ENCODE results near the gene DISP3.

DISP3 gene

GRCh38 chr1:11450310-11450709, 28.6 kb upstream of the DISP3 start:
- no peak overlapping the region for H2BK15ac ChIP-seq (ENCODE audit: low read depth, poor library complexity, severe bottlenecking)
- no peaks in the 10 kb centered on the region for H3K79me1 ChIP-seq (replicated peaks; ENCODE audit: low read length, poor library complexity, severe bottlenecking)
- no peak overlapping the region for H3K14ac ChIP-seq (ENCODE audit: low read length in 2 of 2)
- no peaks in the 10 kb centered on the region for H3K36me3 ChIP-seq (ENCODE audit: control insufficient read depth in 1 of 2, insufficient read depth in 2 of 2, low read depth in 1 of 2, low read length in 2 of 2)
- H3K4me2 ChIP-seq (ENCODE audit: low read length, poor library complexity, severe bottlenecking): no peak overlapping the region
- 95% methylated on average over 5 of the region's 5 CpGs for WGBS
- no peak overlapping the region for H3K4ac ChIP-seq (ENCODE audit: low read depth in 1 of 2, low read length in 2 of 2)
- H3K27ac ChIP-seq (ENCODE audit: low read length, poor library complexity, severe bottlenecking): no peak overlapping the region
- H2AK5ac ChIP-seq (ENCODE audit: low read length, severe bottlenecking): no peak overlapping the region
- no peaks in the 10 kb centered on the region for H3K9me3 ChIP-seq (ENCODE audit: control insufficient read depth, low read length)
- peaks cover 0 to 80% of the 10 kb centered on the region in 2 experiments for H3K27me3 ChIP-seq (ENCODE audit: control insufficient read depth in 1 of 2, insufficient read depth in 1 of 2, low read length in 2 of 2)
- H3K4me3 ChIP-seq (ENCODE audit: insufficient read depth in 1 of 2, low read depth in 1 of 2, low read length in 2 of 2): no peak overlapping the region
- no peak for DNase-seq
- no peak overlapping the region for H3K18ac ChIP-seq (ENCODE audit: low read depth in 1 of 2, low read length in 2 of 2)
- H4K91ac ChIP-seq (ENCODE audit: low read length): no peak overlapping the region
- H2AFZ ChIP-seq (ENCODE audit: low read depth, low read length): no peak overlapping the region
- H3K9ac ChIP-seq (ENCODE audit: low read length): no peak overlapping the region
- H2BK120ac ChIP-seq (ENCODE audit: low read depth, low read length): no peak overlapping the region
- no peak overlapping the region for H2BK5ac ChIP-seq (ENCODE audit: low read depth, low read length, poor library complexity, severe bottlenecking)
- no peak overlapping the region for H2BK12ac ChIP-seq (ENCODE audit: low read length in 2 of 2)
- no peak overlapping the region for H3K23ac ChIP-seq (ENCODE audit: low read length in 2 of 2)
- no peak overlapping the region for H4K8ac ChIP-seq (ENCODE audit: low read length)
- no peaks in the 10 kb centered on the region for H3K4me1 ChIP-seq (ENCODE audit: control insufficient read depth, insufficient read depth, low read depth, low read length)

GRCh38 chr1:11453742-11454491, 25.0 kb upstream of the DISP3 start:
- Histone ChIP-seq H4K91ac (ENCODE audit: low read length) (no peak overlapping the region), H3K4me2 (ENCODE audit: low read length, poor library complexity, severe bottlenecking) (no peak overlapping the region), H3K36me3 (ENCODE audit: control insufficient read depth in 1 of 2, insufficient read depth in 2 of 2, low read depth in 1 of 2, low read length in 2 of 2) (no peaks in the 10 kb centered on the region), H3K4me3 (ENCODE audit: insufficient read depth in 1 of 2, low read depth in 1 of 2, low read length in 2 of 2) (no peak overlapping the region), H3K14ac (ENCODE audit: low read length in 2 of 2) (no peak overlapping the region), H2AFZ (ENCODE audit: low read depth, low read length) (no peak overlapping the region), H2BK120ac (ENCODE audit: low read depth, low read length) (no peak overlapping the region), H3K27me3 (ENCODE audit: control insufficient read depth in 1 of 2, insufficient read depth in 1 of 2, low read length in 2 of 2) (peaks cover 0 to 87% of the 10 kb centered on the region in 2 experiments), H2BK12ac (ENCODE audit: low read length in 2 of 2) (no peak overlapping the region), H2BK15ac (ENCODE audit: low read depth, poor library complexity, severe bottlenecking) (no peak overlapping the region), H3K27ac (ENCODE audit: low read length, poor library complexity, severe bottlenecking) (no peak overlapping the region), H3K79me1 (replicated peaks; ENCODE audit: low read length, poor library complexity, severe bottlenecking) (no peaks in the 10 kb centered on the region), H2BK5ac (ENCODE audit: low read depth, low read length, poor library complexity, severe bottlenecking) (no peak overlapping the region), H2AK5ac (ENCODE audit: low read length, severe bottlenecking) (no peak overlapping the region), H3K18ac (ENCODE audit: low read depth in 1 of 2, low read length in 2 of 2) (no peak overlapping the region), H3K9ac (ENCODE audit: low read length) (no peak overlapping the region), H3K4ac (ENCODE audit: low read depth in 1 of 2, low read length in 2 of 2) (no peak overlapping the region), H3K4me1 (ENCODE audit: control insufficient read depth, insufficient read depth, low read depth, low read length) (no peaks in the 10 kb centered on the region), H3K9me3 (ENCODE audit: control insufficient read depth, low read length) (no peaks in the 10 kb centered on the region), H3K23ac (ENCODE audit: low read length in 2 of 2) (no peak overlapping the region), H4K8ac (ENCODE audit: low read length) (no peak overlapping the region)
- DNase-seq: no peak
- 77% methylated on average over 26 of the region's 27 CpGs for WGBS

GRCh38 chr1:11455967-11456570, 22.9 kb upstream of the DISP3 start:
- H3K4me1 ChIP-seq (ENCODE audit: control insufficient read depth, insufficient read depth, low read depth, low read length): no peaks in the 10 kb centered on the region
- no peak overlapping the region for H3K4me2 ChIP-seq (ENCODE audit: low read length, poor library complexity, severe bottlenecking)
- H3K9me3 ChIP-seq (ENCODE audit: control insufficient read depth, low read length): no peaks in the 10 kb centered on the region
- no peak overlapping the region for H3K4ac ChIP-seq (ENCODE audit: low read depth in 1 of 2, low read length in 2 of 2)
- H3K18ac ChIP-seq (ENCODE audit: low read depth in 1 of 2, low read length in 2 of 2): no peak overlapping the region
- DNase-seq: no peak
- H3K79me1 ChIP-seq (replicated peaks; ENCODE audit: low read length, poor library complexity, severe bottlenecking): no peaks in the 10 kb centered on the region
- H3K4me3 ChIP-seq (ENCODE audit: insufficient read depth in 1 of 2, low read depth in 1 of 2, low read length in 2 of 2): no peak overlapping the region
- no peak overlapping the region for H2BK12ac ChIP-seq (ENCODE audit: low read length in 2 of 2)
- no peak overlapping the region for H2BK15ac ChIP-seq (ENCODE audit: low read depth, poor library complexity, severe bottlenecking)
- no peak overlapping the region for H2AFZ ChIP-seq (ENCODE audit: low read depth, low read length)
- no peak overlapping the region for H4K8ac ChIP-seq (ENCODE audit: low read length)
- no peaks in the 10 kb centered on the region for H3K36me3 ChIP-seq (ENCODE audit: control insufficient read depth in 1 of 2, insufficient read depth in 2 of 2, low read depth in 1 of 2, low read length in 2 of 2)
- no peak overlapping the region for H3K27ac ChIP-seq (ENCODE audit: low read length, poor library complexity, severe bottlenecking)
- no peak overlapping the region for H3K14ac ChIP-seq (ENCODE audit: low read length in 2 of 2)
- no peak overlapping the region for H2AK5ac ChIP-seq (ENCODE audit: low read length, severe bottlenecking)
- no peak overlapping the region for H2BK120ac ChIP-seq (ENCODE audit: low read depth, low read length)
- no peak overlapping the region for H4K91ac ChIP-seq (ENCODE audit: low read length)
- peaks cover 3 to 85% of the 10 kb centered on the region in 2 experiments for H3K27me3 ChIP-seq (ENCODE audit: control insufficient read depth in 1 of 2, insufficient read depth in 1 of 2, low read length in 2 of 2)
- no peak overlapping the region for H3K23ac ChIP-seq (ENCODE audit: low read length in 2 of 2)
- no peak overlapping the region for H2BK5ac ChIP-seq (ENCODE audit: low read depth, low read length, poor library complexity, severe bottlenecking)
- H3K9ac ChIP-seq (ENCODE audit: low read length): no peak overlapping the region
- WGBS: 67% methylated on average over 11 of the region's 11 CpGs

GRCh38 chr1:11456965-11457364, 22.0 kb upstream of the DISP3 start:
- no peak overlapping the region for H3K27ac ChIP-seq (ENCODE audit: low read length, poor library complexity, severe bottlenecking)
- no peak overlapping the region for H3K4me2 ChIP-seq (ENCODE audit: low read length, poor library complexity, severe bottlenecking)
- no peaks in the 10 kb centered on the region for H3K79me1 ChIP-seq (replicated peaks; ENCODE audit: low read length, poor library complexity, severe bottlenecking)
- H3K9ac ChIP-seq (ENCODE audit: low read length): no peak overlapping the region
- H3K4me1 ChIP-seq (ENCODE audit: control insufficient read depth, insufficient read depth, low read depth, low read length): no peaks in the 10 kb centered on the region
- H3K23ac ChIP-seq (ENCODE audit: low read length in 2 of 2): no peak overlapping the region
- H2BK15ac ChIP-seq (ENCODE audit: low read depth, poor library complexity, severe bottlenecking): no peak overlapping the region
- peaks cover 6 to 89% of the 10 kb centered on the region in 2 experiments for H3K27me3 ChIP-seq (ENCODE audit: control insufficient read depth in 1 of 2, insufficient read depth in 1 of 2, low read length in 2 of 2)
- no peak overlapping the region for H2BK12ac ChIP-seq (ENCODE audit: low read length in 2 of 2)
- no peak overlapping the region for H3K4ac ChIP-seq (ENCODE audit: low read depth in 1 of 2, low read length in 2 of 2)
- no peak overlapping the region for H4K91ac ChIP-seq (ENCODE audit: low read length)
- no peaks in the 10 kb centered on the region for H3K9me3 ChIP-seq (ENCODE audit: control insufficient read depth, low read length)
- no peak overlapping the region for H2BK120ac ChIP-seq (ENCODE audit: low read depth, low read length)
- no peak overlapping the region for H3K14ac ChIP-seq (ENCODE audit: low read length in 2 of 2)
- H2BK5ac ChIP-seq (ENCODE audit: low read depth, low read length, poor library complexity, severe bottlenecking): no peak overlapping the region
- no peak overlapping the region for H3K18ac ChIP-seq (ENCODE audit: low read depth in 1 of 2, low read length in 2 of 2)
- WGBS: 72% methylated on average over 4 of the region's 4 CpGs
- DNase-seq: no peak
- no peak overlapping the region for H2AK5ac ChIP-seq (ENCODE audit: low read length, severe bottlenecking)
- no peaks in the 10 kb centered on the region for H3K36me3 ChIP-seq (ENCODE audit: control insufficient read depth in 1 of 2, insufficient read depth in 2 of 2, low read depth in 1 of 2, low read length in 2 of 2)
- no peak overlapping the region for H2AFZ ChIP-seq (ENCODE audit: low read depth, low read length)
- no peak overlapping the region for H3K4me3 ChIP-seq (ENCODE audit: insufficient read depth in 1 of 2, low read depth in 1 of 2, low read length in 2 of 2)
- H4K8ac ChIP-seq (ENCODE audit: low read length): no peak overlapping the region

Data from mesenchymal stem cell (in vitro differentiated cells and primary cell).